Measurements from ENCODE around the gene CAB39L.

DNA sequence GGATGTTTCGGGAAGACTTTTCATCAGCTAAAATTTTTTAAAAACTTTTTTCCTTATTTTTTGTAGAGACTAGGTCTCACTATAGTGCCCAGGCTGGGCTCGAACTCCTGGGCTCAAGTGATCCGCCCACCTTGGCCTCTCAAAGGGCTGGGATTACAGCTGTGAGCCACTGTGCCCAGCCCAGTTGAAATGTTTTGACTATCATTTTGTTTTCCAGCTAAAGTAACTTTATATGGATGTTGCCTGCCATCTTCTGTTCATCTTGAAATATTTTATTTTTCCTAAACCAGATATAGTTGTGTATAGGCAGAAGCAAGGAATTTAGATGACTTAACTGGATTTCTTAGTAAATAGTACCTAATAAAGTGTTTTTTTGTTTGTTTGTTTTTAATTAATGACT, 7.0 kb downstream of the CAB39L start:
- TF ChIP-seq POLR2AphosphoS5 (IDR thresholded peaks at IDR 0.05) (peak in 1 of 2 donors; percentile 5), POLR2A (IDR thresholded peaks at IDR 0.05; ENCODE audit: low read depth) (no peak)
- TF ChIP-seq, protein P1, sequence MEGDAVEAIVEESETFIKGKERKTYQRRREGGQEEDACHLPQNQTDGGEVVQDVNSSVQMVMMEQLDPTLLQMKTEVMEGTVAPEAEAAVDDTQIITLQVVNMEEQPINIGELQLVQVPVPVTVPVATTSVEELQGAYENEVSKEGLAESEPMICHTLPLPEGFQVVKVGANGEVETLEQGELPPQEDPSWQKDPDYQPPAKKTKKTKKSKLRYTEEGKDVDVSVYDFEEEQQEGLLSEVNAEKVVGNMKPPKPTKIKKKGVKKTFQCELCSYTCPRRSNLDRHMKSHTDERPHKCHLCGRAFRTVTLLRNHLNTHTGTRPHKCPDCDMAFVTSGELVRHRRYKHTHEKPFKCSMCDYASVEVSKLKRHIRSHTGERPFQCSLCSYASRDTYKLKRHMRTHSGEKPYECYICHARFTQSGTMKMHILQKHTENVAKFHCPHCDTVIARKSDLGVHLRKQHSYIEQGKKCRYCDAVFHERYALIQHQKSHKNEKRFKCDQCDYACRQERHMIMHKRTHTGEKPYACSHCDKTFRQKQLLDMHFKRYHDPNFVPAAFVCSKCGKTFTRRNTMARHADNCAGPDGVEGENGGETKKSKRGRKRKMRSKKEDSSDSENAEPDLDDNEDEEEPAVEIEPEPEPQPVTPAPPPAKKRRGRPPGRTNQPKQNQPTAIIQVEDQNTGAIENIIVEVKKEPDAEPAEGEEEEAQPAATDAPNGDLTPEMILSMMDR (IDR thresholded peaks at IDR 0.05): peak; percentile 32 to 58 (median 36)
